SW480 (cell line): ENCODE measurements around the gene RAD51B.

Experiments
- DNase-seq: peaks from one replicate; pipeline ENCODE4 v3.0.0-alpha.2; 2016; ENCODE audit warnings: low spot score

RAD51B gene

DNA sequence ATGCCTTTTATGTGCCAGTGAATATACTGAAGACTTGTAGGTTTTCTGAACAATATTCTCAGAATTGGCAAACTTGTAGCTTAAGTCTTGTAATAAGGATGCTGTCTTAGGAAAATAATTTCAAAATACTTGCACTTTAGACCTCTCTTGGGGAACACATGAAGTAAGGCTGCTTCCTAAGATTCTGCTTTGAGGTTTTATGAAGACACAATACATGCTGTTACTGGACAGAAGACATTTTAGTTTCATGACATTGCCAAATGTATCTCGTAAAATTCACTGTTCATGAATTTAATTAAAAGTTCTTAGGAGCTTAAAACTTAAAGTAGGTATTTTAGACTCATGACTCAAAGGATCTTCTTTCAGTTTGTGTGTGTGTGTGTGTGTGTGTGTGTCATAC, 80.7 kb downstream of the RAD51B start:
- DNase-seq = no peak

- no peak for DNase-seq
Measured at GRCh38 chr14:67908052-67908754, 88.6 kb downstream of the RAD51B start.

DNA sequence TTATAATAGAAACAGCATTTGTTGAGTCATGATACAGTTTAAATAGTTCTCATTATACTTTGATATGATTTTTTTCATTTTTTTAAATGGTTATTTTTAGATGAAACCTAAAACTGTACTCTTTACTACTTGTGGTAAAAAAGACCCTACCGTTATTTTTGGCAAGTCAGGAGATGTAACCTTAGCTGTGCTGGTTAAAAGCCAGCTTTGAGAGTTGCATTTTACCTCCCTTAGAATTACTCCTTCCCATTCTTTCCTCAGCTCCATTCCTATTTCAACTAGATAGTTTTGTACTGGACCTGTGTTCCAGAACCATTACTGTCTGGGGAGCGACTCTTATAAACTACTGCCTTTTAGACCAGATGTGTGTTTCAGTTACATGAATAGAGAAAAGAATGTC, 92.0 kb downstream of the RAD51B start:
- no peak for DNase-seq

- no peak for DNase-seq
Measured at GRCh38 chr14:67916430-67916829, 96.9 kb downstream of the RAD51B start.

DNA sequence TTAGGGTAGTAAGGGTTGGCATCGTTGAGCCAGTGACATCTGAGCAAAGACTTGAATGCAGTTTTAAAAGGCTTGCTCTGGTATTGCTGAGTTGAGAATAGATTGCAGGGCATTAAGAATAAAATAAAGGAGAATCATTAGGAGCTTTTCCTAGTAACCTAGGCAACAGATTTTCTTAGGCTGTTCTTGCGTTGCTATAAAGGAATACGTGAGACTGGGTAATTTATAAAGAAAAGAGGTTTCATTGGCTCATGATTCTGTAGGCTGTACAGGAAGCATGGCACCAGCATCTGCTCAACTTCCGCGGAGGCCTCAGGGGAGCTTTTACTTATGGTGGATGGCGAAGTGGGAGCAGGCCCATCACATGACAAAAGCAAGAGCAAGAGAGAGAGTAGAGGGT, 97.4 kb downstream of the RAD51B start:
- no peak for DNase-seq

- no peak for DNase-seq
Measured at GRCh38 chr14:67918838-67919237, 99.3 kb downstream of the RAD51B start.

DNA sequence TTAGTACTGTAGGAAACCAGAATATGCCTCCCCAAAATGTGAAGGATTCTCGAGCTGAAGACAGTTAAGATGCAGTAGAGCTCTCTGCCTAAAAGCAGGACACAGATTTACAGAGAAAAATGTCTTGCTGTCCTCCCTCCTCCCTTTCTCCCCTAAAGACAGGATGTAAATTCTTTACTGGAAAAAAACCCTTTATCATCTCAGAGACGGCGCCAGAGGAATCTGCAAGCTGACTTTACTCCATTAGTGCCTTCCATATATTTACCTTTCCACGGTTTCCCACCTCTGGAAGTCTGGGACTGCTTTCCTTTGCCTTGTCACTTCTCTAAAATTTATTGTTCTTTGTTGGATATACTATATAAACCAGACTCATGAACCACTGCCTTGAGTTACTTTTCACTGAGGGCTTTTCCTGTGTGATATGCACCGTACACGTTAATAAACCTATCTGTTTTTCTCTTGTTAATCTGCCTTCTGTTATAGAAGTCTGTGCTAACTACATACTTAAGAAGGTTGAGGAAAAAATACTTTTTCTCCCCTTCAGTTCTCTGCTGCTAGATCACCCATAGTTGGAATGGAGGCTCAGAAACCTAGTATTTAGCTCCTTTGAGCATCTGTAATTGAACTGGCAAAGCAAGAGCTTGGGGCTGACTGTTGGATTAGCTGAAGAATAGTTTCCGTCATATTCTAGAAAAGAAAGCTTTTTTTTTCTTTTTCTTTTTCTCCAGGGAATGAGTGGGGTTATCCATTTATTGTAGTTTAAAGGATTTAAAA, 99.9 kb downstream of the RAD51B start:
- DNase-seq = no peak

- no peak for DNase-seq
Measured at GRCh38 chr14:67926821-67927220, 107.2 kb downstream of the RAD51B start.

DNA sequence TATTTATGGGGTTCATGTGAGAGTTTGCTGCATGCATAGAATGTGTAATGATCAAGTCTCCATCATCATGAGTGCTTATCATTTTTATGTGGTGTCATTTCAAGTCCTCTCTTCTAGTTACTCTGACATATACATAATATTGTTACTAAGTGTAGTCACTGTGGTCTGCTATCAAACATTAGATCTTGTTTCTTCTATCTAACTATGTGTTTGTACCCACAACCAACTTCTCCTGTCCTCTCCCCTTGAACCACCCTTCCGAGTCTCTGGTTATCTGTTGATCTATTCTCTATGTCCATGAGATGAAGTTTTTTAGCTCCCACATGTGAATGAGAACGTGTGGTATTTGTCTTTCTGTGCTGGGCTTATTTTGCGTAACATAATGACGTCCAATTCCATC, 107.7 kb downstream of the RAD51B start:
- no peak for DNase-seq

GRCh38 chr14:67928375-67928774, 108.8 kb downstream of the RAD51B start:
- DNase-seq = no peak

- no peak for DNase-seq
Measured at GRCh38 chr14:67932708-67933246, 113.2 kb downstream of the RAD51B start.

DNA sequence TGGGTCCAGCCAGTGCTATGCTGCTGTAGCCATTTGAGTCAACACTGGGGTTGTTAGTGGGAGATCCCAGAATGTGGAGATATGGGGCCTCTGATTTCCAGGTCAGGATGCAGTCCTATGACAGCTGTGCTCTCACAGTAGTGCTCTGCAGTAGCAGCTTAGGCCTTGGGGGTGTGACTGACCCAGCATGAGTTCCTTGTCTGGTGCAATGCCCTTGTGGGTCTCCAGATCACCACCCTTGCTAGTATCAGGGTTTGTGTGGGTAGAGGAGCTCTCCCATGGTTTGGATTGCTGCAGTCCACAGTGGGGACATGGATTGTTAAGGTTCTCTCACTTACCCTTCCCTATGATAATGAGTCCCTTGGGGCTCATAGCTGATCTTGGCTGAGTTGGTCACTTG, 113.7 kb downstream of the RAD51B start:
- DNase-seq = no peak

GRCh38 chr14:67934087-67934486, 114.5 kb downstream of the RAD51B start:
- DNase-seq = peak; percentile 82

- no peak for DNase-seq
Measured at GRCh38 chr14:67934862-67935261, 115.3 kb downstream of the RAD51B start.

GRCh38 chr14:67935371-67935770, 115.8 kb downstream of the RAD51B start:
- DNase-seq = no peak

DNA sequence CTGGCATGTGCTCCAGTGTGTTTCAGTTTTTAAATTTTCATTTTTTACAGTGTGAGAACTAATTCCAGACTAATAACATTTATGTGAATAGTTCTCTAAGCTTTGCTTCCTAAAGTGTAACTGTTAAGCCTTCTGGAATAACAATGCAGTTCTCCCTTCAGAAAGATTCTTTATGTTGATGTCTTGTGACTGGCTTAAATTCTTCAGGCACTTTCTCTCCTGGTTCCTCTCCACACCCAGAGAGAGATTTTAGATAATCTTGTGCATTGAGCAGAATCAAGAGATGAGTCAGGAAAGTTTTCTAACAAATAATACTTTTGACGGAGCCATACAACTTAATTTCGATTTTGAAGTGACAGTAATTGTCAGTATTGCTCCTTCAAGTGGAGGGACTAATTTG, 118.5 kb downstream of the RAD51B start:
- no peak for DNase-seq

- no peak for DNase-seq
Measured at GRCh38 chr14:67940486-67941455, 121.2 kb downstream of the RAD51B start.

GRCh38 chr14:67941456-67942018, 122.0 kb downstream of the RAD51B start:
- DNase-seq = no peak

- no peak for DNase-seq
Measured at GRCh38 chr14:67942080-67942710, 122.6 kb downstream of the RAD51B start.

- DNase-seq = peak; percentile 81
Measured at GRCh38 chr14:67943947-67944346, 124.4 kb downstream of the RAD51B start.

GRCh38 chr14:67944605-67945004, 125.0 kb downstream of the RAD51B start:
- DNase-seq = no peak
